ENCODE measurements around the gene PCDHGC4.

DNA sequence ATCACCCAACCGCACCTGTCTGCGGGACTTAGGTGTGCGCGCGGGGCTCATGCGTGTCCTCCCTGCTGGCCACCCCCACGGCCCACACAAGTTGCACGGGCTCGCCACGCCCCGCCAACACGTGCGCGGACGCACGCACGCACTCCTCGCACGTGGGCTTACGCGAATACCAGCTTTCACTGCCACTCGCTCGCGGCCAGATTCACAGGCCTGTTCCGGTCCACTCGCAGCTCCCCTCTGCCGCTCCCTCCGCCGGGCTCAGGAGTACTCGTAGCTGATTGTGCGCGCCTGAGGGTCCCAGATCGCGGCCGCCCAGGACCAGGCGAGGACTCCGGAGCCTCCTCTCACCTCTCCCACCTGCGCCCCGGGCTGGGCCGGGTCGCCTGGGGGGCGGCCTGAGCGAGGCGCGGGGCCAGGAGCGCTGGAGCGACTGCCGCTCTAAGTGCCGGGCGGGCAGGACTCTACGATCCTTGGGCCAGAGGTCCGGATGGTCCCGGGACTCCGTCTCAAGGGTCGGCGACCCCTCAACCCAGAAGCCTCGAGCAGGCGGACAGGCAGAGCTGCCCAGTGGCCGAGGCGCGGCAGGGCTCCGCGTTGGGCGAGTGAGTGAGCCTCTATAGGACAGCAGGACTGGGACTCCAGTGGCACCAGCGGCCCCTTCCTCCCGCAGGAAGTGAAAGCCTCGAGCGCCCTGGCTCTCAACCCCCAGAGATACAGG, 7.5 kb downstream of the PCDHGC4 start:
- TF ChIP-seq, protein P1, sequence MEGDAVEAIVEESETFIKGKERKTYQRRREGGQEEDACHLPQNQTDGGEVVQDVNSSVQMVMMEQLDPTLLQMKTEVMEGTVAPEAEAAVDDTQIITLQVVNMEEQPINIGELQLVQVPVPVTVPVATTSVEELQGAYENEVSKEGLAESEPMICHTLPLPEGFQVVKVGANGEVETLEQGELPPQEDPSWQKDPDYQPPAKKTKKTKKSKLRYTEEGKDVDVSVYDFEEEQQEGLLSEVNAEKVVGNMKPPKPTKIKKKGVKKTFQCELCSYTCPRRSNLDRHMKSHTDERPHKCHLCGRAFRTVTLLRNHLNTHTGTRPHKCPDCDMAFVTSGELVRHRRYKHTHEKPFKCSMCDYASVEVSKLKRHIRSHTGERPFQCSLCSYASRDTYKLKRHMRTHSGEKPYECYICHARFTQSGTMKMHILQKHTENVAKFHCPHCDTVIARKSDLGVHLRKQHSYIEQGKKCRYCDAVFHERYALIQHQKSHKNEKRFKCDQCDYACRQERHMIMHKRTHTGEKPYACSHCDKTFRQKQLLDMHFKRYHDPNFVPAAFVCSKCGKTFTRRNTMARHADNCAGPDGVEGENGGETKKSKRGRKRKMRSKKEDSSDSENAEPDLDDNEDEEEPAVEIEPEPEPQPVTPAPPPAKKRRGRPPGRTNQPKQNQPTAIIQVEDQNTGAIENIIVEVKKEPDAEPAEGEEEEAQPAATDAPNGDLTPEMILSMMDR (IDR thresholded peaks at IDR 0.05; ENCODE audit: low read depth, low read length) = no peak
- TF ChIP-seq POLR2A (IDR thresholded peaks at IDR 0.05; ENCODE audit: extremely low read depth, insufficient read length) (no peak), MYC (IDR thresholded peaks at IDR 0.05; ENCODE audit: low read depth, low read length) (no peak)
- TF ChIP-seq, protein P2, sequence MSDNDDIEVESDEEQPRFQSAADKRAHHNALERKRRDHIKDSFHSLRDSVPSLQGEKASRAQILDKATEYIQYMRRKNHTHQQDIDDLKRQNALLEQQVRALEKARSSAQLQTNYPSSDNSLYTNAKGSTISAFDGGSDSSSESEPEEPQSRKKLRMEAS (IDR thresholded peaks at IDR 0.05; ENCODE audit: low read depth, low read length) = no peak

All from NB4 (cell line).